Activated naive CD4-positive, alpha-beta T cell treated with Interleukin-2 at 50 U/mL for 16 hours (primary cell): ENCODE data around the gene MELTF.
A peak's percentile ranks its signal among the peaks of the same experiment; 100 is the strongest.

Experiments
- DNase-seq: peaks from one replicate; pipeline ENCODE4 v3.0.0-alpha.2; 2020

Gene MELTF

DNA sequence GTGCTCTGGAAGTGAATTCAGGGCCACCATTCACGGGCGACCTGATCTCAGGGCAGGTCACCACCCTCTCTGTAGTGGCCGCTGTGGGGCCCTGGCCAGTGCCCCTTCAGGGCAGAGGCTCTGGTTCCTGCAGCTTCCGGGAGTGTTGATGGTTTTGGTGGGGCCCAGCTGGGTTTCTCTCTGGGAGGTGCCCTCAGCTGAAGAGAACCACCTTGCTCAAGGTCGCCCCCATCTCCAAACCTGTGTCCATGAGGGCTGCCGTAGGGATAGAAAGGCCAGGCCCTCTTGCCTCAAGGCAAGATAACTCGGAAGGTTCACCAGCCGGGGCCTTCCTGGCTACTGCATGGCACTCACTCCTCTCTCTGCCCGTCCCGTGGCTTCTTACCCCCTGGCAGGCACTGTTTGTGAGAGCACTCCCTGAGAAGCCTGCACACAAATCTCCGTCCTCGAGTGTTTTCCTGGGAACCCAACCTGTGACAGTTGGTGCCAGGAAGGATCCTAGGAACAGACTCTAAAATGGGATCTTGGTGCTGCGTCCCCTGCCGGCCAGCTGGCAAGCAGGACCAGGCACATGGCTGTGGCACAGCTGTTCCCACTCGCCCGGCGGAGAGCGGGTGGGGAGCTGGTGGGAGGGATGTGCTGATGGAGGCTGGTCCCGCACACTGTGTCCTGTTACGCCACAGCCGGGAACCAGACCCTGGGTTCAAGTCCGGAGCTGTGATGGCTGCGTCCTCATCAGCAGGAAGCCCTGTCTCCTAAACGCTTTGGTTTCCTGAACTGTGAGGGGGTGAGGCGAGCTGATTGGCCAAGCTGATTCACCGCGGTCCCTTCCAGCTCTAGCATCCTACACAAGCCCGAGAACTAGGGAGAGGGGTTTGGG is 37.8 kb downstream of the MELTF start:
- DNase-seq, result no peak

GRCh38 chr3:196990601-196991007 is 39.0 kb downstream of the MELTF start:
- no peak for DNase-seq

- no peak for DNase-seq
Observed at GRCh38 chr3:196989721-196990262, 39.8 kb downstream of the MELTF start.

DNA sequence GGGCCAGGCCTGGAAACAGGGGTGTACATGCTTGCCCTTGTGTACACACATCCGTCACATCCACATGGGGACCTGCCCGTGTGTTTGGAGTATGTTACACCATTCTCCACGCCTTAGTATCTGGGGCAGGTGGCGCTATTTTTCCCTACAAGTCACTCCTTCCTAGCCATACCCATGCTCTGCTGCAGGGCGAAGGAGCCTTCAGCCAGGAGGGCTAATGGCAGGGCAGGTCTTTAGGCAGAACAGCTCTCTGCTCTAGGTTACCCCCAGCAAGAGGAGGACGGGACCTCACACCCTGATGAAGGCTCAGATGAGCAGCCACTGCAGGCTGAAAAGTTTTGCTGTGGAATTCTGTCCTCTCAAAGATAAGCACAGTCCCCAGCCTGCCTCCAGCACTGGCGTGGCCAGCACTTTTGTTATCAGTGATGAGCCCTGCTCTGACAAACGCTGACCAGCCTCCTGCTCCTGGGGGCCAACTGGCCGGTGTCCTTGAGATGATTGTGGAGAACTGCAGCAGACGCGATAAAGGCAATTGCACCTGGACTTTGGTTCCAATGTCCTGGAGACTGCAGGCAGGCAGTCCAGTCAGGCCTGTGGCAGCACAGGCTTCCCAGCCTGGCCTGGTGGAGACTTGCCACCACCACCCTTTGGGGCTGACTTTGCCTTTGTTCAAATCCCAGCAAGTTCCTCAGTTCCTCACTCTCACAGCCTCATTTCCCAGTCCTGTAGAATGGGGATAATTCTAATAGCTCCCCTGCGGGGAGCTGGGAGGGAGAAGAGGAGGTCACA is 41.2 kb downstream of the MELTF start:
- no peak for DNase-seq

DNA sequence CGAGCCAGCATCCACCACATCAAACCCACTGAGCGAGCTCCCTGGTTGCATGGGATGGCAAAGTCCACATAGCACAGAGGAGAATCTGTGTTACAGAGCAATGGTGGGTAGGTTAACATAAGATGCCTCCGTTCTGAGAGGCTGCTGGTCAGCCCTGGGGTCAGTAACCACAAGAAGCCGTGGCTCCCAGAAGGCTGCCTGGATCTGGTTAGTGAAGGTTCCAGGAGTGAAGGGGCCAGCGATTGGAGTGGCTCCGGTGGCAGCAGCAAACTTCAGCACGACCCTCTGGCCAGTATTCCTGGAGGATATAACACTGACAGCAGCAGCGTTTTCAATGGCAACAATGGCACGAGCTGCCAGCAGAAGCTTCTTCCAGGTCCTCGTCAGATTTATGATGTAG is 42.6 kb downstream of the MELTF start:
- DNase-seq, result no peak

- no peak for DNase-seq
Observed at GRCh38 chr3:196985954-196986885, 43.4 kb downstream of the MELTF start.

DNA sequence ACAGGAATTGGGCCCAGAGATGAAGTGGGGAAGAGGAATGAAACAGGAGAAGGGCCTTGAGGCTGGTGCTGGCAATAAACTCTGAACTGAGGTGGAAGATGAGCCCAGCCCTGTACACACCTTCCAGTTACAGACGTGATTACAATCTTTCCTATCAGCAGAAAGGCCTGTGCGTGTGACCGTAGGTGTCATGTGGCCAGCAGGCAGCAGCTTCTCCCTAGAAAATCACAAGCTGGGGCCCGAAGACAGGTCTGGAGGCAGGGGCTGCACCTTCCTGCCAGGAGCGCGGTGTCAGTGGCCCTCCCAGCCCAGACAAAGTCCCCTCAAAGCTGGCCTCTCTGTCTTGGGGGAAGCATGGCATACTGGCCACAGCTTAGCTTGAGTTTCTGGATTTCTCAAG is 44.3 kb downstream of the MELTF start:
- no peak for DNase-seq

DNA sequence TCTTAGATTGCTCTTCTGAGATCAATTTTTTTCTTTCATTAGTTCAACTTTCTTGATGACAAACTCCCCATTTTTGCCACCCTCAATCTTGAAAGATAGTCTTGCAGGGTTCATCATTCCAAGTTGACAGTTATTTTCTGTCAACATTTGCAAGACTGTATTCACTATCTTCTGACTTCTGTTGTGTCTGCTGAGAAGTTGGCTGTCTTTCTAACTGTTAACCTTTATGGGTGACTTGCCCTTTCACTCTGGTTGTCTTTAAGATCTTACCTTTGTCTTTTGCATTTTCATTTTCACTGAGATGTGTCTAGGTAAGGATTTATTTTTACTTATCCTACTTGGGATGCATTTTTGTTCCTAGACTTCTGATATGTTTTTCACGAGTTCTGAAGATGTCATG is 46.4 kb downstream of the MELTF start:
- DNase-seq, result no peak

DNA sequence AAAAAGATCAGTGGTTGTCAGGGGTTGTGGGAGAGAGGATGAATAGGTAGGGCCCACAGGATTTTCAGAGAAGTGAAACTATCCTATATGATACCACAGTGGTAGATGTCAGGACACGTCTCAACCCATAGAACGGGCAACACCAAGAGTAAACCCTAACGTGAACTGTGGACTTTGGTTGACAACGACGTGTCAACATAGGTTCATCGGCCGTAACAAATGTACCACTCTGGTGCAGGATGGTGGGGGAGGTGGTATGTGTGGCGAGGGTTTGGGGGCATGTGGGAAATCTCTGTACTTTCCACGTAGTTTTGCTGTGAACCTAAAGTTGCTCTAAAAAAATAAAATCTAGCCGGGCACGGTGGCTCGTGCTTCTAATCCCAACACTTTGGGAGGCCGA is 48.0 kb downstream of the MELTF start:
- DNase-seq, result no peak

DNA sequence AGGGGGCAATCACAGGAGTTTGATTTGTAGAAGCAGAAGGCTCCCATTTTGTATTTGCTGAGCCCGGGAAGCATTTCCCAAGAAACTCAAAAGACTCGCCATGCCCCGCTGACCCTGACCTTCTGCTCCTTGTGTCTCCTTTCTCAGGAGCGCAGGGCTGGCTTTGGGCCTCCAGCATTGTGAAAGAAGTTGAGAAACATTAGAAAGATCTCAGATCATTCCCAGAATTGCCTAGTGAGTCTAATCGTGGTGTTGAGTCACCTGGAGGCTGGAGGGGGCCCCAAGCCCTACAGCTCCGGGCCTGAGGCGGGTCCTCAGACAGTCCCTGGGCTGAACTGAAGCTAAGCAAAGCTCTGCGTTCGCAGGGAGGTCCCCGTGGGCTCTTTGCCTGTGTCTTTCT is 50.1 kb downstream of the MELTF start:
- no peak for DNase-seq

- no peak for DNase-seq
Observed at GRCh38 chr3:196976941-196977340, 52.7 kb downstream of the MELTF start.

DNA sequence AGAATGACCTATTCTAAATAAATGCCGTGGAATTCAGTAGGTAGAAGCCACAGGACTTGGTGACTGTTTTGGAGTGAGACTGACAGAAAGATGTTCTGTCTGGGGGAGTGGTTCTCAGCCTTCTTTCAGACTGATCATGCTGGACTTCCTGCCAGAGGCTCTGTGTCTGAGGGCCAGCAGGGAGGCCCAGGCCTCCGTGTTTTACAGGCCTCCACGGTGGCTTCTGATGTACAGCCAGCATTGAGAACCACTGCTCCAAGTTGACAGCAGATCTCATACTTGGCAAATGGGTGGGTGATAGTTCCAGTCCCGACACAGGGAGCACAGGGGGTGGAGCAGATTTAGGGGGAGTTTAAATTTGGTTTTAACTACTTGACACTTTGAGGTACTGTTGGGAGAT is 54.3 kb downstream of the MELTF start:
- DNase-seq, result no peak

GRCh38 chr3:196974661-196975060 is 55.0 kb downstream of the MELTF start:
- no peak for DNase-seq

GRCh38 chr3:196971094-196971698 is 58.4 kb downstream of the MELTF start:
- DNase-seq, result no peak

DNA sequence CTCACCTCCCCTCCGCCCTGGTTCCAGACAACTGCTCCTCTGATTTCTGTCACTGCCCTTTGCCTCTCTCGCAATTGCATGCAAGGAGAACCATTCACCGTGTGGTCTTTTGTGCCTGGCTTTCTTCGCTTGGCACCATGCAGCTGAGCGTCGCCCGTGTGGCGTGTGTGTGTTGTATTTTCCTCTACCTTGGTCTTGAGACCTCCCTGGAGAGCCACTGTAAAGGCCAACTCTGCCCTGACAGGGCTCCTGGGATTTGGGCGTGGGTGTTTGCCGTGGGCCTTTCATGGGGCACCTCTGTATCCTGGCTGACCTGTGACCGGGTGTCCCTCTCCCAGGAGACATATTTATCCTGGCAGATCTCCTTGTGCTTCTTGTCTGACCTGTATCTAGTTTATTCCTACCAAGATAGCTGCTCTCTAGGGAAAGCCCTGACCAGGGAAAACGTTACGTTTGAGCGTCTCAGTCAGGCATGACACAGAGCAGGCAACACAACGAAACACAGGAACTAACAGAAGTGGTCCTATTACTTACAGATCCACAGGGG is 59.0 kb downstream of the MELTF start:
- DNase-seq, result no peak

DNA sequence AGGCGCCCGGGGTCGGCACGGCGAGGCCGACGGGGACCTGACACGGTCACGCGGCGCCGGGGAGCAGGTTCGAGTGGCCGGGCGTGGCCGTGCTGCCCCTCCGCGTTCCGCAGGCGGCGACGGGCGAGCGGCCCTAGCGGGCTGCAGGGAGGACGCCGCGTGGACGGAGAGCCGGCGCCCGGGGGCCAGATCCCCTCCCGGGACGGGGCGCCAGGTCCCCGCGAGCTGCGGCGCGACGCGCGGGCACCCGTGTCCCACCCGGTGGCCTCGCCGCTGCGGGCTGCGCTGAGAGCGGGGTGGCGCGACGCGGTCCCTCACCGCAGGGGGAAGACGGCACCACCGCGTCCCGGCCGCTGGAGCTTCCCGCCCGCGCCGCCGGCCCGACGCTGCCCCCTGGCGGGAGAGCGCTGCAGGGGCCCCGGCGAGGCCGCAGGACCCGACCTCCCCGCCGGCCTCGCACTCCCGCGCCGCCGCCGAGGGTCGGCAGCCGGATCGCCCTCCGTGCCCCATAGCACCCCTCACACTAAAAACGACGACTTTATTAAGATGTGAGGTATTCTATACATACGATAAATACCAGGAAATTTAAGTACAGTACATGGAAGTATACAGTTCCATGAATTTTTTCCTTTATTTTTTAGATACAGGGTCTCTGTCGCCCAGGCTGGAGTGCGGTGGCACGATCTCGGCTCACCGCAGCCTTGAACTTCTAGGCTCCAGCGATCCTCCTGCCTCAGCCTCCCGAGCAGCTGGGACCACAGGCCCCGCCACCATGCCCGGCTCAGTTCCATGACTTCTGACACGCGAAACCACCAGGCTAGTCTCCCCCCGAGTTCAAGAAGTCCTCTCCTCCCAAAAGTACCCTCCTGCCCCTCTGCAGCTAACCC is 59.7 kb downstream of the MELTF start:
- peak; percentile 73 for DNase-seq

- DNase-seq, result peak; percentile 42
Observed at GRCh38 chr3:196969134-196969659, 60.4 kb downstream of the MELTF start.

GRCh38 chr3:196968233-196969133 is 61.1 kb downstream of the MELTF start, which contains the start of gene PIGZ:
PIGZ (minus strand) TSS chr3:196968833; CDS start chr3:196952031, 16,802 bp downstream.
- peak; percentile 42 for DNase-seq
